Fibroblast of gingiva (primary cell): ENCODE measurements around the gene WBP1L.
A peak's percentile ranks its signal among the peaks of the same experiment; 100 is the strongest.
"Not testable (repeated sequence)": the region's sequence is repeated elsewhere in the genome, so short reads cannot be mapped to it uniquely, and the experiment has no call there.

Experiments used
- DNase-seq: peaks from one replicate; pipeline ENCODE4 v3.0.0-alpha.2; 2011; ENCODE audit warnings: low read depth

WBP1L gene

GRCh38 chr10:102812231-102812876 lies 68.6 kb downstream of the WBP1L start:
- DNase-seq, result no peak

- DNase-seq, result no peak
These were observed 69.3 kb downstream of the WBP1L start for GRCh38 chr10:102813017-102813541.

- peak; percentile 65 for DNase-seq
These were observed 70.1 kb downstream of the WBP1L start for GRCh38 chr10:102813734-102814452.

- no peak for DNase-seq
These were observed 70.7 kb downstream of the WBP1L start for GRCh38 chr10:102814453-102814871.

- DNase-seq, result peak; percentile 36
These were observed 71.3 kb downstream of the WBP1L start for GRCh38 chr10:102814873-102815661.

- DNase-seq, result peak; percentile 83
These were observed 72.2 kb downstream of the WBP1L start for GRCh38 chr10:102815790-102816549.

- DNase-seq, result no peak
These were observed 73.4 kb downstream of the WBP1L start for GRCh38 chr10:102817175-102817574.

- no peak for DNase-seq
These were observed 75.3 kb downstream of the WBP1L start for GRCh38 chr10:102819054-102819453.

GRCh38 chr10:102820008-102820407 lies 76.3 kb downstream of the WBP1L start:
- not testable (repeated sequence) for DNase-seq

GRCh38 chr10:102822222-102822621 lies 78.5 kb downstream of the WBP1L start:
- no peak for DNase-seq

GRCh38 chr10:102824664-102825063 lies 80.9 kb downstream of the WBP1L start:
- DNase-seq, result no peak

GRCh38 chr10:102826148-102826796 lies 82.5 kb downstream of the WBP1L start:
- no peak for DNase-seq

- no peak for DNase-seq
These were observed 83.8 kb downstream of the WBP1L start for GRCh38 chr10:102827597-102827975.

GRCh38 chr10:102831322-102832071 lies 87.7 kb downstream of the WBP1L start:
- DNase-seq, result no peak

- DNase-seq, result no peak
These were observed 88.5 kb downstream of the WBP1L start for GRCh38 chr10:102832248-102832647.

GRCh38 chr10:102832987-102833386 lies 89.2 kb downstream of the WBP1L start:
- no peak for DNase-seq

GRCh38 chr10:102834143-102834542 lies 90.4 kb downstream of the WBP1L start:
- DNase-seq, result no peak

- peak; percentile 52 for DNase-seq
These were observed 91.3 kb downstream of the WBP1L start for GRCh38 chr10:102835007-102835482.

GRCh38 chr10:102837230-102837721 lies 93.5 kb downstream of the WBP1L start, which contains the start of gene CYP17A1:
Gene CYP17A1, minus strand, starts transcription at chr10:102837413. Its CDS starts 52 bp downstream, at chr10:102837361.
- no peak for DNase-seq

GRCh38 chr10:102838276-102838927 lies 94.7 kb downstream of the WBP1L start:
- DNase-seq, result not testable (repeated sequence)
